ENCODE data around the gene PCDH19. TPM values are rescaled to one million over a fixed set of nuclear protein-coding genes. Genes with fewer than 3 reads are reported as not detected.

Gene PCDH19
- total and polyA plus RNA-seq, 7 experiments from 2014 or later = 0.05 TPM; not detected in 4

DNA sequence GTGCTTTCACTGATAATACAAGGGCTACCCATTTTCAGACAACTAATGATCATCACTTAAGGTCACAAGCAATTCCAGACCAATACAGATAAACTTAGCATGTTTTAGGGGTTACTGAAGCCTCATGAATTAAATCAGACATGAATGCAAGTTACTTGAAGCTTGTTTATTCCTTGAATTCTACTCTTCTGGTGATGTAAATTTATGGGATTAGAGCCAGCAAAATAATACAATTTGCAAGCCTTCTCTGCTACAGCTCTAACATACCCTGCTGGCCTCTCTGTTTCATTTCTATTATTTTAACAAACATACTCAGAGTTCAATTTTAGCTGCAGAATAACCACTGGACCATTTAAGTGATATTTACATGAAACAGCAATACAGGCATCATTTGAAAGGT lies 60.7 kb downstream of the PCDH19 start:
- Histone ChIP-seq H3K36me3 (ENCODE audit: control insufficient read depth in 2 of 3, insufficient read depth in 3 of 3, low read length in 3 of 3) (no peaks in the 10 kb centered on the region), H3K9me3 (ENCODE audit: control insufficient read depth in 2 of 3, low read length in 3 of 3) (no peaks in the 10 kb centered on the region), H3K4me3 (ENCODE audit: low read length) (no peak overlapping the region), H3K27me3 (ENCODE audit: control insufficient read depth in 2 of 2, insufficient read depth in 2 of 2, low read length in 2 of 2) (no peaks in the 10 kb centered on the region), H3K27ac (ENCODE audit: low read depth, low read length) (no peak overlapping the region), H3K4me1 (ENCODE audit: control insufficient read depth in 2 of 2, insufficient read depth in 2 of 2, low read length in 2 of 2) (no peaks in the 10 kb centered on the region)
- ChIA-PET POLR2A (no interaction called here), CTCF (no interaction called here)
- H3K36me3 Mint-ChIP-seq = no peaks in the 10 kb centered on the region
- intact Hi-C loops (cut with micrococcal nuclease) = no loop called here
- peaks cover 0 to 1% (median 0%) of the 10 kb centered on the region in 11 donors for H3K9me3 Mint-ChIP-seq
- H3K27ac Mint-ChIP-seq = no peak overlapping the region
- H3K27me3 Mint-ChIP-seq = peaks cover 0 to 4% (median 0%) of the 10 kb centered on the region in 5 donors
- H3K4me3 Mint-ChIP-seq = no peak overlapping the region
- DNase-seq (no peak), ATAC-seq (no peak)
- no peaks in the 10 kb centered on the region for H3K4me1 Mint-ChIP-seq

DNA sequence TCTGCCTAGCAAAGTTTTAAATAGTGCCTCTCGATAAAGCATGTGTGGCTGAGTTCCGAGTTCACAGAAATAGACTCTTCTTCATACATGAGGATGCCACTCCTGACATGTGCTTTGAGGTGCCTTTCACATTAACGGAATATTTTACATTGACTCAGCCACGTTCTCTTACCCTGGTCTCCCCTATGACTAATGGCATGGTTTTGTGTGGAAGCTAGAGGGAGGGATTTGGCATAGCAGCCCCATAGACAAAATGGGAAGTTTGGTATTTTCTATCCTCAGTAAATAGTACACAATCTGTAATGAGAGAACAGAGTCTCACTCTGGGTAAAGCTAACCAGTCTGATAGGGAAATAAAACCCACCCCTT lies 68.9 kb downstream of the PCDH19 start:
- Mint-ChIP-seq H3K9me3 (no peaks in the 10 kb centered on the region), H3K27ac (no peak overlapping the region), H3K27me3 (peaks cover 0 to under 1% (median 0%) of the 10 kb centered on the region in 5 donors), H3K36me3 (no peaks in the 10 kb centered on the region), H3K4me1 (no peaks in the 10 kb centered on the region), H3K4me3 (no peak overlapping the region)
- POLR2A ChIA-PET = no interaction called here
- ATAC-seq (no peak), DNase-seq (no peak)
- Histone ChIP-seq H3K4me1 (ENCODE audit: control insufficient read depth in 2 of 2, insufficient read depth in 2 of 2, low read length in 2 of 2) (no peaks in the 10 kb centered on the region), H3K36me3 (ENCODE audit: control insufficient read depth in 2 of 3, insufficient read depth in 3 of 3, low read length in 3 of 3) (no peaks in the 10 kb centered on the region), H3K27ac (ENCODE audit: low read depth, low read length) (no peak overlapping the region), H3K4me3 (ENCODE audit: low read length) (no peak overlapping the region), H3K27me3 (ENCODE audit: control insufficient read depth in 2 of 2, insufficient read depth in 2 of 2, low read length in 2 of 2) (no peaks in the 10 kb centered on the region), H3K9me3 (ENCODE audit: control insufficient read depth in 2 of 3, low read length in 3 of 3) (no peaks in the 10 kb centered on the region)
- intact Hi-C loops (cut with micrococcal nuclease) = no loop called here
- CTCF ChIA-PET = no interaction called here

DNA sequence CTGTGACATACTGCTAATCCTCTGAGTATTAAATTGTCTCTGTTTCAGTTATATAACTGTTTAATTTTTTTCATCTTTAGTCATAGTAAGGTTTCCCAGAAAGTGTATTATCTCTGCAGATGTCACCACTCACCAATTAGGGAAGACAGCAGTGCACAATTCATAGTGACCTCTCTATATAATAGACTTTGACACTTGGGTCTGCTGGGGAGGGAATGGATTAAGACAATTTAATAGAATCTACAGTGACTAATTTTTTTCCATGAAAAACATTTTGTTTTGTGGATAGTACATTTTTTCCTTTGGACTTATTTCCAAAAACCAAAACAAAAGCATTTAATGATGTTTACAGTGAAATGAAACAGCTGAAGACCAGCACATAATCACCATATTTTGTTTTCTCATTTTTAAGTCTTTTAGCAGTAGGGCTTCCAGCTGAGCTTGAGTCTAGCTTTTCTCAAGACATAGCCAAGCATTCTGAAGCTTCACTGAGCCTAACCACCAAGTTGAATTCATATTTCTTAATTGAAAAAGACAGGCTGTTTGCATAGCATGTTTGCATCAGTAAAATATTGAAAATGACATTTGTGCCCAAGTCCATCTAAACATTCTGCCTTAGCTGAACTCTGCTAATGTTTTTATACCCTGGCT lies 69.5 kb downstream of the PCDH19 start:
- Histone ChIP-seq H3K9me3 (ENCODE audit: control insufficient read depth in 2 of 3, low read length in 3 of 3) (no peaks in the 10 kb centered on the region), H3K4me1 (ENCODE audit: control insufficient read depth in 2 of 2, insufficient read depth in 2 of 2, low read length in 2 of 2) (no peaks in the 10 kb centered on the region), H3K4me3 (ENCODE audit: low read length) (no peak overlapping the region), H3K27me3 (ENCODE audit: control insufficient read depth in 2 of 2, insufficient read depth in 2 of 2, low read length in 2 of 2) (no peaks in the 10 kb centered on the region), H3K27ac (ENCODE audit: low read depth, low read length) (no peak overlapping the region), H3K36me3 (ENCODE audit: control insufficient read depth in 2 of 3, insufficient read depth in 3 of 3, low read length in 3 of 3) (no peaks in the 10 kb centered on the region)
- Mint-ChIP-seq H3K27ac (no peak overlapping the region), H3K4me3 (no peak overlapping the region), H3K4me1 (no peaks in the 10 kb centered on the region), H3K27me3 (peaks cover 0 to 5% (median 0%) of the 10 kb centered on the region in 5 donors), H3K9me3 (no peaks in the 10 kb centered on the region), H3K36me3 (no peaks in the 10 kb centered on the region)
- CTCF ChIA-PET = no interaction called here
- ATAC-seq (no peak), DNase-seq (no peak)
- intact Hi-C loops (cut with micrococcal nuclease) = no loop called here
- POLR2A ChIA-PET = no interaction called here

DNA sequence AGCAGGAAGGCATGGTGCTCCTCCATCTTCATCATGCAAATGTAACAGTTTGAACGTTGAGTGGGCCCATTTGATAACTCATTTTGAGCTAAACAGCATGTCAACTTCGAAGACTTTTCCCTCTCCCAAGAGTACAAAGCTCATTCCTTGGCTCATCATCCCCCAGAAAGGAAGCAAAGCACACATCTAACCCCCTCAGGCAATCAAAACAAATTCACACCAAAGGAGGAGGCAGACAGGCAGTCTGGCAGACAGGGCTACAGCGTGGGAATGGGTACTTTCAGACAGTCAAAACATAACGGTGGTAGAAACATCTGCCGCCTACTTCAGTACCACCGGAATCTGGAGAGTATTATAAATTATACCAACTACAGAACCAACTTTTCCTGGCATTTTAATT lies 81.7 kb downstream of the PCDH19 start:
- Mint-ChIP-seq H3K4me3 (no peak overlapping the region), H3K9me3 (peaks cover 0 to 4% (median 0%) of the 10 kb centered on the region in 11 donors), H3K27ac (no peak overlapping the region), H3K36me3 (peaks cover 0 to 4% (median 0%) of the 10 kb centered on the region in 5 donors), H3K27me3 (peaks cover 0 to 4% (median 0%) of the 10 kb centered on the region in 5 donors), H3K4me1 (peaks cover 0 to 2% (median 0%) of the 10 kb centered on the region in 7 donors)
- DNase-seq (no peak), ATAC-seq (no peak)
- CTCF ChIA-PET = no interaction called here
- H3K4me1 ChIP-seq (ENCODE audit: control insufficient read depth in 2 of 2, insufficient read depth in 2 of 2, low read length in 2 of 2) = no peaks in the 10 kb centered on the region
- no peaks in the 10 kb centered on the region for H3K36me3 ChIP-seq (ENCODE audit: control insufficient read depth in 2 of 3, insufficient read depth in 3 of 3, low read length in 3 of 3)
- H3K27ac ChIP-seq (ENCODE audit: low read depth, low read length) = no peak overlapping the region
- H3K9me3 ChIP-seq (ENCODE audit: control insufficient read depth in 2 of 3, low read length in 3 of 3) = no peaks in the 10 kb centered on the region
- intact Hi-C loops (cut with micrococcal nuclease) = no loop called here
- no peak overlapping the region for H3K4me3 ChIP-seq (ENCODE audit: low read length)
- no peaks in the 10 kb centered on the region for H3K27me3 ChIP-seq (ENCODE audit: control insufficient read depth in 2 of 2, insufficient read depth in 2 of 2, low read length in 2 of 2)
- POLR2A ChIA-PET = no interaction called here

DNA sequence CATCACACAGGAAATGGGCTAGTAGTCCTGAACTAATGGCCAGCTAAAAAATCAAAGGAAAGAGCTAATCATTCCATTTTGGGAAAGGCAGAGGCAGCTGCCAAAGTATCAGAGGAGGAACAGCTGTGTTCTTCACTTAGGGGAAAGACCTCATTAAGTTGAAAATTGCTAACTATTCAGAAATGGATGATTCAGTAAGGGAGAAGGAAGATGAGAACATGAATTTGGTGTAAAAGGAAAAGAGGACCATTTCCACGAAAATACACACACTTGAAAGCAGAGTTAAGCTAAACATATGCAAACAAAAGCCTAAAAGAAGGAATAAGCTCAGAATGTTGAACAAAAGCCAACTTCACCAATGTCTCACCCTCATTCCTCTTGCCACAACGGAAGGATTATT lies 90.4 kb downstream of the PCDH19 start:
- ChIA-PET POLR2A (no interaction called here), CTCF (no interaction called here)
- Mint-ChIP-seq H3K4me1 (no peaks in the 10 kb centered on the region), H3K27ac (no peak overlapping the region), H3K36me3 (peaks cover 0 to 4% (median 0%) of the 10 kb centered on the region in 5 donors), H3K4me3 (no peak overlapping the region), H3K9me3 (peaks cover 0 to 5% (median 0%) of the 10 kb centered on the region in 11 donors), H3K27me3 (no peaks in the 10 kb centered on the region)
- Histone ChIP-seq H3K27me3 (ENCODE audit: control insufficient read depth in 2 of 2, insufficient read depth in 2 of 2, low read length in 2 of 2) (no peaks in the 10 kb centered on the region), H3K4me3 (ENCODE audit: low read length) (no peak overlapping the region), H3K27ac (ENCODE audit: low read depth, low read length) (no peak overlapping the region), H3K4me1 (ENCODE audit: control insufficient read depth in 2 of 2, insufficient read depth in 2 of 2, low read length in 2 of 2) (no peaks in the 10 kb centered on the region), H3K36me3 (ENCODE audit: control insufficient read depth in 2 of 3, insufficient read depth in 3 of 3, low read length in 3 of 3) (no peaks in the 10 kb centered on the region), H3K9me3 (ENCODE audit: control insufficient read depth in 2 of 3, low read length in 3 of 3) (no peaks in the 10 kb centered on the region)
- intact Hi-C loops (cut with micrococcal nuclease) = no loop called here
- no peak for DNase-seq
- no peak for ATAC-seq

DNA sequence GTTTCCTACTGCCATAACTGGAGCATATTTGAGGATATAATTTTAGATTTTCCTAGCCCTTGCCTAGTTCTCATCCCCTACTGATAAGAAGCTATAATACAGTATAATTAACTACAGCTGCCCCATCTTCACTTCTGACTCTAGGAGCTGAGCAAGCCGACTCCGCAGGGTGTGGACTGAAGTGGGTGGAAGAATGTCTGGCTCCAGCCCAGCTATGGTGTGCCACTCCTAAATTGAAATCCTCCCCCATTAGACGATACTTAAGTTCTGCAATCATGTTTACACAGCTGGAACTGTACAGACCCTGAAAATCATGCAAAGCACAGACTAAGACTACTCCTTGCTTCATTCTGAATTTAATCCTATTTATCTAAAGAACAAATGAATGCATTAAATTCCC lies 93.1 kb downstream of the PCDH19 start:
- ChIA-PET CTCF (no interaction called here), POLR2A (no interaction called here)
- H3K27ac ChIP-seq (ENCODE audit: low read depth, low read length) = no peak overlapping the region
- Mint-ChIP-seq H3K9me3 (peaks cover 0 to 1% (median 0%) of the 10 kb centered on the region in 11 donors), H3K27me3 (no peaks in the 10 kb centered on the region), H3K4me1 (no peaks in the 10 kb centered on the region), H3K36me3 (no peaks in the 10 kb centered on the region), H3K27ac (no peak overlapping the region), H3K4me3 (no peak overlapping the region)
- H3K4me3 ChIP-seq (ENCODE audit: low read length) = no peak overlapping the region
- no peaks in the 10 kb centered on the region for H3K9me3 ChIP-seq (ENCODE audit: control insufficient read depth in 2 of 3, low read length in 3 of 3)
- intact Hi-C loops (cut with micrococcal nuclease) = no loop called here
- H3K36me3 ChIP-seq (ENCODE audit: control insufficient read depth in 2 of 3, insufficient read depth in 3 of 3, low read length in 3 of 3) = no peaks in the 10 kb centered on the region
- H3K4me1 ChIP-seq (ENCODE audit: control insufficient read depth in 2 of 2, insufficient read depth in 2 of 2, low read length in 2 of 2) = no peaks in the 10 kb centered on the region
- ATAC-seq (no peak), DNase-seq (no peak)
- no peaks in the 10 kb centered on the region for H3K27me3 ChIP-seq (ENCODE audit: control insufficient read depth in 2 of 2, insufficient read depth in 2 of 2, low read length in 2 of 2)

DNA sequence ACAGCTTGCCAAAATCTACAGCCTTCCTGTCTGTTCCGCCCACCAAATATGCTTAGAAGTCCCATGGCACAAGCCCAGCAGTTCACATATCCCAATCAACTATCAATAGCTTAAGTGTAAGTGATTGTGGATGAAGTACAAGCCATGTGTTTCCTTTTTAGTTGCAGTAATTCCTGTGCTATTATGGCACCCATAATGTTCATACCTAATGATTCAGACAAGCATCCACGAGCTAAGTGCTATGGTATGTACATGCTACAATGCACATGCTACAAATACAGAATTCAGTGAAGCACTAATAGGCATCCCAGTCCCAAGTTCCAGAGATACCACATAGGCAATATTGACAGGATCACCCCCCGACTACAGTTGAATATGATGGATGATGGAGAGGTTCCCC lies 94.5 kb downstream of the PCDH19 start:
- H3K4me1 Mint-ChIP-seq = no peaks in the 10 kb centered on the region
- Histone ChIP-seq H3K4me3 (ENCODE audit: low read length) (no peak overlapping the region), H3K27ac (ENCODE audit: low read depth, low read length) (no peak overlapping the region), H3K9me3 (ENCODE audit: control insufficient read depth in 2 of 3, low read length in 3 of 3) (no peaks in the 10 kb centered on the region), H3K4me1 (ENCODE audit: control insufficient read depth in 2 of 2, insufficient read depth in 2 of 2, low read length in 2 of 2) (no peaks in the 10 kb centered on the region), H3K27me3 (ENCODE audit: control insufficient read depth in 2 of 2, insufficient read depth in 2 of 2, low read length in 2 of 2) (no peaks in the 10 kb centered on the region), H3K36me3 (ENCODE audit: control insufficient read depth in 2 of 3, insufficient read depth in 3 of 3, low read length in 3 of 3) (no peaks in the 10 kb centered on the region)
- intact Hi-C loops (cut with micrococcal nuclease) = no loop called here
- no peak overlapping the region for H3K27ac Mint-ChIP-seq
- H3K36me3 Mint-ChIP-seq = no peaks in the 10 kb centered on the region
- peaks cover 0 to 1% (median 0%) of the 10 kb centered on the region in 11 donors for H3K9me3 Mint-ChIP-seq
- DNase-seq (no peak), ATAC-seq (no peak)
- ChIA-PET CTCF (no interaction called here), POLR2A (no interaction called here)
- H3K27me3 Mint-ChIP-seq = no peaks in the 10 kb centered on the region
- no peak overlapping the region for H3K4me3 Mint-ChIP-seq

Measured in naive thymus-derived CD4-positive, alpha-beta T cell (primary cell).